ENCODE measurements around the gene PEPD.

PEPD gene

DNA sequence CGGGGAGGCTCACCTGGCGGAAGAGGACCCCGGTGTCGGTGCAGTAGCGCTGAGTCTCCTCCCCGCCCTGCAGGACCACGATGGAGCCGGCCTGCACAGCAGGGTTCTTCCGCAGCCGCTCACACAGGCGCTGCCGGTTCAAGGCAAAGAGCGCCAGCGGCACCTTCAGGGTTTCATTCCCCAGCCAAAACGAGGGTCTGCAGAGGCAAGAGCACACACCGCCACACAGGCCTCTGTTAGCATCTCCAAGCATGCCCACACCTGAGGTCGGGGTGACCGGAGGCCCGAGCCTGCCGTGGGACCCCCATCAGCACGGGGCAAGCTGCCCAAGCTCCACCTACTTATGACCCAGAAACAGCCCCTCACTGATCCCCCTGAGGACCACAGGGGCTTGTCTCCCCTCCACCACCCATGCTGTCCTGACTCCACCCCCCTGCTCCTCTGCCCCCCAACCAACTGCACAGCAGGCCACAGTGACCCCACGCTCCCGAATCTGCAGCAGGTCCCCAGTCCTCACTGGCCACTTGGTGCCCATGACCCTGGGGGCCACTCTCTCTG, 8.9 kb downstream of the PEPD start:
- in situ Hi-C loops (cut with MboI; ENCODE audit: low sequenced_read_pairs): no loop called here

DNA sequence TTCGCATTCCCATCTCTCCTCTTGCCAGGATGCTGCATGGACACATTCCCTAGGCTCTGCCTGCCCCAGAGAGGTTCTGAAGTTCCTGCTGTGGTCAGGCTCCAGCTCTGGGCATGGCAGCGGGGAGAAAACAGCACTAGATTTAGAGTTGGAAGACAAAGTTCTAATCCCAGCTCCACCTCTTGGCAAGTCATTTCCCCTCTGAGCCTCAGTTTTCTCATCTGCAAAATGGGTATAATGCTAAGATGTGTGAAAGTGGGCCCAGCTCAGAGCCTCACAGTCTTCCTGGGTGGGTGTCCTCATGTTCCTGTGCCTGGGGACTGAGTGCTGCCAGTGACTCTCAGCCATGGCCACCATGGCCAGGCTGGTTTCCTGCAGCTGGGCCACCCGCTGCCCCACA, 9.6 kb downstream of the PEPD start:
- in situ Hi-C loops (cut with MboI; ENCODE audit: low sequenced_read_pairs): no loop called here

DNA sequence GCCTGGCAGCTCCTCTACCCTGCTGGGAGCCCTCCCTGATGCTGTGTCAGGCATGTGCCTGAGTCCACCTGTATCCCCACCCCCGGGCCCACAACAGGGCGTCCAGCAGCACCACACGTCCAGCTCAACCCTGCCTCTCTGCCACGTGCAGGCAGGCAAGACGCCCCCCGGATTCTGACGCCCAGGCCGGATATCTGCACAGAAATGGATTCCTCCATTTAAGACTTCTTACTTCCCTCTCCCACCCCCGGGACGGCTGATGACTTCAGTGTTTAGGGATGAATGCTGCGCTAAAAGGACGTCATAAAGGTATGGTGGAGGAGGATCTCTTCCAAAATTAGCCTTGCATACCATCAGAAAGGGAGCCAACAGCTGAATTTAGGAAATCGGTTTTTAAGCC, 10.2 kb downstream of the PEPD start:
- in situ Hi-C loops (cut with MboI; ENCODE audit: low sequenced_read_pairs): no loop called here

DNA sequence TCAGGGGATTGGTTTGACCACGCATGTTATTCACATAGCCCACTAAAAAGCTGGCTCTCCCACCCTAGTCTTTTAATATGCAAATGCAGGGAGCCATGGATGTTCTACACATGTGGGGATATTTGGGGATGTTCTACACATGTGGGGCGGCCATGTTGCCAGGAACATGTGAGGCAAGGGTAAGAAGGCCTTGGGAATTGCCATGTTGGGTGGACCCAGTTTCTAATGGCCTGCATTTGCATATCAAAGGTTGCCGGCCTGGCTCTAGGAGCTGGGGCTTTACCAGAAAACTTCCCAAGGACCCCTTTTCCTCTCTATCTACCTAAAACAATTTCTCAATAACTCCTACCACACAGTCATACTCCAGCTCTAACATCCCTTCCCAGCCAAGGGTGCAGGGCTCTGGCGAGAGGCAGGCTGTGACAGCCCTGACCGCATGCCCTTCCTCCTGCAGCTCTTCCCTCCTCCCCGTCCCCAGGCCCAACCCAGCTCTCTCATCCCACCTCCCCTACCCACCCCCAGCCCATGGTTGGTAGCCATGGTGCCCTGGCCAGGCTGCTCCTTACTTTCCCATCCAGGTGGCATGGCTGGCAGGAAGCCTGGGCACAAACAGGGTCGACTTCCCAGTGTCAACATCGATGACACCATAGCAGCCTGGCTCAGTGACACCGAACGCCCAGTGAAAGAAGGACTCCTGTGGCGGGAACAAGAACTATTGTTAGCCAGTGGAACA, 11.0 kb downstream of the PEPD start:
- in situ Hi-C loops (cut with MboI; ENCODE audit: low sequenced_read_pairs): no loop called here

DNA sequence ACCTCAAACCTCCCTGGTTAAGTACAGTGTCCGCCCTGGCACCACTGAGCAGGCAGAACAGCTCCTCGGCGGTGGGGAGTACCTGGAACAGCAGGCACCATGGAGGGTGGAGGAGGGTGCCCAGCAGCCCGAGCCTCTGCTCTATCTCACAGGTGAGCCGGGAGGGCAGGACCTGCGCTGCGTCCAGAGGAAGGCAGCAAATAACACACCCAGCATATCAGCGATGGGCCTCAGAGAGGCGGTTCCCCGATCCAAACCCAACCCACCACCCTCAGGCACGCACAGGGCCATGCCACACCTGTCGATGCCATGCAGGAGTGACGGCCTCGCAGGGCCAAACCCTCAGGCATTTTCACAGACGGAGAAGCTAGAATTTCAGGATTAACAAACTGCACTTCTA, 11.8 kb downstream of the PEPD start:
- in situ Hi-C loops (cut with MboI; ENCODE audit: low sequenced_read_pairs): no loop called here

DNA sequence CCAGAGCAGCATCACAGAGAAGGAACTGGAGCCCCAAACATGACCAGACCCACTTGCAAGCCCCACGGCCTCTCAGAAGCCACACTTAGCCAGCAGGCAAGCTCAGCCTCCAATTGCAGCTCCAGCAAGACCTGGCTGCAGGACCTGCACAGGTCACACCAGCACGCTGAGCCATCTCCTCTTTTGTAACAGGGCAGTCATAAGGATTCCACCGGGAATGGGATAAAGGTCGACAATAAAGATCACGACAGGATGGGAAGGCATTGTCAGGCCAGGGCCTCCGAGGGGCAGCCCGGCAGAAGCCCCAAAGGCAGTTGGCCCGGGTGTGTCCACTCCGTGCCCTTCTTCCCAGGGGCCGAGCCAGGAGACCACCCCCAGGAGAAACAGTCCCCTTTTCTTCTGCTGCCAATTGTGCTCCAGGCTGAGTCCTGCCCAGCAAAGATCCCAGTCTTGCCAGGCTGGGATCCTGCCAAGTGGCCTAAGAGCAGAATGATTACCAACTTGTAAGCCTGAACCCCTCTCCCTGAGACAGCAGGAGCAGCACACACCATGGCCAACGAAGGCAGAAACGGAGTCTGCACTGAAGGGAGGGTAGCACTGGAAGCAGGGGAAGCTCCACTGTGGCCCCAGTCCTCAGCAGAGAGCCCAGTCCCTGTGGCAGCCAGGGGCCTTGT, 12.5 kb downstream of the PEPD start:
- in situ Hi-C loops (cut with MboI; ENCODE audit: low sequenced_read_pairs): no loop called here

DNA sequence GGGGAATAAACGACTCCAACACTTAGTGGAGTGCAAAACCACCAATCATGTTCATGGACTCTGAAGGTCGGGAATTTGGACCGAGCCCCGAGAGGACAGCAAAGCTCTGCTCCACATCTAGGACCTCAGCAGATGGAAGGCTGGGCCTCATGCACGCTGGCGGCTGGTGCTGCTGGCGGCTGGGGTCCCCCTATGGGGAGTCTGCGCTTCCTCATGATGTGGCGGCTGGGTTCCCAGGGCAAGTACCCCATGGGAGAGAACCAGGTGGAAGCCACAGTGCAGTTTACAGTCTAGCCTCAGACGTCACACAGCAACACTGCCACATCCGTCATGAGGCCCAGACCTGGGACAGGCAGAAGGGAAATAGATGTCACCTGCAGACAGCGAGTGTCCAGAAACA, 13.2 kb downstream of the PEPD start:
- in situ Hi-C loops (cut with MboI; ENCODE audit: low sequenced_read_pairs): no loop called here

DNA sequence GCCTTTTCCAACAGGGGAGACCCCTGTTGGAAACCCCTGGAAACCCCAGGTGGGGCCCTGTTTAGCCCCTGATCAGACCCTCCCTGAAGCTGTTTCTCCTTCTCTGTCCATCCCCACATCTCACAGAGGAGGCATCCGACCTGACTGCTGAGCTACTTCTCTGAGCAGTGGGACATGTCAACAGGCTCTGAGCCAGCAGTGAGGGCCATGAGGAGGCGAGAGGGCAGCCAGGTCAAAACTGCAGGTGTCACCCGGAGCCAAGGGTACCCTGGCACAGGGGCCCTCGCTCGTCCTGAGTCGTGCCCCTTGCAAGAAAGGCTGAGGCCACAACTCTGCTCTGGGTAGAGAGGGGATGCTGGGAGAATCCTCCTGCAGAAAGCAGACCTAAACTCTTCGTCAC, 13.6 kb downstream of the PEPD start:
- in situ Hi-C loops (cut with MboI; ENCODE audit: low sequenced_read_pairs): no loop called here

DNA sequence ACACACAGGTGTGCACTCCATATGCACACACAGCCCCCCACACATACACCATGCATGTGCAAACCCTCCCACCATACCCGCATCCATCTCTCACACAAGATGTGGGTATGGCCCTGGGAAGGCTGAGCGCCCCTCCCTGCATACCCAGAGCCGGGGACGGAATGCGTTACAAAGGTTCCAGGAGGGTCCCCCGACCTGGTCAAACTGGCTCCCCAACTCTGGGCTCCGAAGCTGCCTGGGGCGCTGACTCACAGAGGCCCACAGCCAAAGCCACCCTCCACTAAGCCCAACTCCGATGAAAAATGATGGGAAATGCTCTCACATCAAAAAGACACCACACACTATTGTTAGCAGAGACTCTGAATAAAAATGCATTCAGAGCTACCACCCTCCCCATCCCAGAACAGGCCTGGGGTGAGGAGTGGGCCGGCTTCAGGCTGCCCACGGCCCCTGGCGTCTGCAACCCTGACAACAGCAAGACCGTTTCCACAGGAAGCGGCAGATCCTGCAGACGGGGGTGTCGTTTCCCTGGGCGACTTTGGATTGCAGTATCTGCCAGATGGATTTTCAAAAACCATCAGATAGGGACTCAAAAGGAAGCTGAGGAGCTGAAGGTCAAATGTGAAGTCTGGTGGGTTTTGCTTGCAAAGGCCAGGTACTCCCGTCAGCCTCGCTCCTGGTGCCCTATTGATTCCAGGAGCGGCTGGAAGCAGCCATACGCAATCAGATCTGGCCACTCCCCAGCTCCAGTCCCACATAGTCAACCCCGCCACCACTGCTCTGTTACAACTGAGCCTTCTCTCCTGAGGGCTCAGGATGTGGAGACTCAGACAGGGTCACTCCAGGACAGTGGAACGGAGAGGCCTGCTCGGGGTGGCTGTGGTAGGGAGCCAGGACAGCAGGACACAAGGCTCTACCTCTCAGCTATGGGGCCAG, 14.3 kb downstream of the PEPD start:
- in situ Hi-C loops (cut with MboI; ENCODE audit: low sequenced_read_pairs): no loop called here

DNA sequence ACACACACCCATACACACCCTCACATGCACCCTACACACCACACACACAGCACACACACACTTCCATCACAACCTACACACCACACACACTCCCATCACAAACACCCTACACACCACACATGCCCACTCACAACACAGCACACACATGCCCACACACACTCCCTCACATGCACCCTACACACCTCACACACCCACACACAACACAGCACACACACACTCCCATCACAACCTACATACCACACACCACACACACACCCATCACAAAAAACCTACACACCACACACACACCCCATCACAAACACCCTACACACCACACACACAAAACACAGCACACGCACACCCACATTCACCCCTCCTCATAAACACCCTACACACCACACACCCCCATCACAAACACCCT, 15.1 kb downstream of the PEPD start:
- in situ Hi-C loops (cut with MboI; ENCODE audit: low sequenced_read_pairs): no loop called here

DNA sequence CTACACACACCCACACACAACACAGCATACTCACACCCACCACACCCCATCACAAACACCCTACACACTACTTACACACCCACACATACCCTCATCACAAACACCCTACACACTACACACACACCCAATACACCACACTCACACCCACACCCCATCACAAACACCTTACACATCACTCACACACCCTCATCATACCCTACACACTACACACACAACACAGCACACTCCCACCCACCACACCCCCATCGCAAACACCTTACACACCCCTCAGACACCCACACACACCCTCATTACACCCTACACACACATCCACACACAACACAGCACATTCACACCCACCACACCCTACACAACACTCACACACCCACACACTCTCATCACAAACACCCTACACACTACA, 15.8 kb downstream of the PEPD start:
- in situ Hi-C loops (cut with MboI; ENCODE audit: low sequenced_read_pairs): no loop called here

DNA sequence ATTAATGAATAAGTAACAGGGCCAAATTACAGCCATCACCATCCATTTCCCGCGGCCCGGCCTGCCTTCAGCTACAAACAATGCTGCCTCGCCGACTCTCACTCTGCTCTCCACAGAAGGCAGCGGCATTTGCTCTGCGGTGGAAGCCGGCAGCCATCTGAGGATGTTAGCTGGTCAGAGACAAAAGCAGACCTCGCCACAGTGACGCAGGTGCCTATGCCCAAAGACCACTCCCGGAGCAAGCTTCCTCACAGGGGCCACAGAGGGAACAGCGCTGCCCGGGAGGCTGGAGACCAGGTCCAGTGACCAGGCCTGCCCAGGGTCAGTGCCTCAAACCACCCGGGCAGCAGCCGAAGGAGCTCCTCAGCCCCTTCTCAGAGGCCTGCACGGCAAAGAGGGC, 16.4 kb downstream of the PEPD start:
- in situ Hi-C loops (cut with MboI; ENCODE audit: low sequenced_read_pairs): no loop called here

DNA sequence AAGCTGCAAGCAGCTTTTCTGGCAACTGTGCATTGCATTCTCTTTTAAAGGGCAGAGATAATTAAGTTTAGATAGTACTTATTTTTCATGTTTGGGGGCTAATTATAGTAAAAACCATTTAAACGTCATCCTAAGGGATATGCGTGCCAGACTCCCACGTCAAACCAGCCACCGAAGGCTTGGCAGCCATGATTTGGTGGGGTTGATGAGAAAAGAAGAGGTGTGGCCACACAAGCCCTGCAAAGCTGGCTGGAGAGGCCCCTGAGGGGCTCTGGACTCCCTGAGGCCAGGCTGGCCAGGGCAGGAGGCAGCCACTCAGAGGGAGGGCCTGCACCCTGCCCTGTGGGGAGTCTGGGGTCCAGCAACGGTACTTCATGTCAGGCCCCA, 17.5 kb downstream of the PEPD start:
- in situ Hi-C loops (cut with MboI; ENCODE audit: low sequenced_read_pairs): no loop called here

DNA sequence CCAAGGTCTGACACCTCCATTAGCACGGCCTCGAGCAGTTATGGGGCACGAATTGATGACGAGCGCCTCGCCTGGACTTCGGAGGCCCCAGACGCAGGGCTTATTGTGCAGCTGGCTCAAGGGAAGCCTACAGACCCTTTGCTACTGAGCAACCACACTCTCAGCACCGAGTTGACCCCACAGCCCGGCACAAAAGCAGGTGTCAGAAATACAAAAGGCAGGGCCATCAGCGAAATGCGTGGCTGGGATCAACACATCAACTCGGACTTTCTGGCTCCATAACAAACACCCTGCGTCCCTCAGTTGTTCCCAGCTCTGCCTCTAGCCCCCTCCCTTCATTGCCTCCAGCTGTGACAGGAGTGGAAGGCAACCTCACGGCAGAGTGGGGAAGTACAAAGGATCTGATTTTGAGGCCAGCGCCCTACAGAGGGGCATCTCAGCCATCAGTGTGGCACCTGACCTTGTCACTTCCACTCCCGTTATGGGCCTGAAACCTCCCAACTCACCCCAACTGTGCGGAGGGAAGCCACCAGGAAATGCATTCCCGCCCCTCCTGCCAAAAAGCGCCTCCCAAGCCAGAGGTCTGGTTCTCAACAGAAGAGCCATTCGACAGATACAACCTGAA, 18.0 kb downstream of the PEPD start:
- in situ Hi-C loops (cut with MboI; ENCODE audit: low sequenced_read_pairs): no loop called here

DNA sequence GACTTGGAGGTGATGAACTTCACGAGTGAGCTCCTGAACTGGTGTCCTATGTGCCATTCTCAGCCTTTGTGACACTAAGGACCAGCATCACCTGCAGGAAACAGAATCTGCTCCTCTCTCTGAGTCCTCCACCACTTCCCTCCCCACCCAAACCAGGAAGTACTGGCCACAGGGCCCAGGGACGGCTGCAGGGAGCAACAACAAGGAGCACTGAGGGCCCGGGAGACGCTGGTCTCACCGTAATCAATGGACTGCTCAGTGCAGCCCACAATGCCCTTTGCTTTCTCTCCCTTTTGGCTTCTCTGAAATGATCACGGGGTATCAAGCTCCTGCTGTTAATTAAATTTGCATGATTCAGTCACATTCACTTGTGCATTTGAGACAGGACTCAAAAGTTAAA, 18.6 kb downstream of the PEPD start:
- in situ Hi-C loops (cut with MboI; ENCODE audit: low sequenced_read_pairs): no loop called here

DNA sequence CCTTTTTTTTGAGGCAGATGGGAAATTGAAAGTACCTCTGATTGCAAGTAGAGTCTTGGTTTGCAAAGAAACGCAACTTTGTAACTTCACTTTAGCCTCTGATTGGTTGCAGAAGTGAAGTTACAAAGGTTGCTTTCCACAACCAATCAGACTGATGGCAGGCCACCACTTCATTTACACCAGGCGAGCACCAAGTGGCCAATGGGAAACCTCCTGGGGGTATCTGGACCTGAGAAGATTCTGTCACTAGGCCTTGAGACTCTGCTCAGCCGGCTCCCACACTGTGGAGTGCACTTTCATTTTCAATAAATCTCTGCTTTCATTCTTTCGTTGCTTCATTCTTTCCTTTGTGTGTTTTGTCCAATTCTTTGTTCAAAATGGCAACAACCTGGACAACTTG, 19.1 kb downstream of the PEPD start:
- in situ Hi-C loops (cut with MboI; ENCODE audit: low sequenced_read_pairs): no loop called here

DNA sequence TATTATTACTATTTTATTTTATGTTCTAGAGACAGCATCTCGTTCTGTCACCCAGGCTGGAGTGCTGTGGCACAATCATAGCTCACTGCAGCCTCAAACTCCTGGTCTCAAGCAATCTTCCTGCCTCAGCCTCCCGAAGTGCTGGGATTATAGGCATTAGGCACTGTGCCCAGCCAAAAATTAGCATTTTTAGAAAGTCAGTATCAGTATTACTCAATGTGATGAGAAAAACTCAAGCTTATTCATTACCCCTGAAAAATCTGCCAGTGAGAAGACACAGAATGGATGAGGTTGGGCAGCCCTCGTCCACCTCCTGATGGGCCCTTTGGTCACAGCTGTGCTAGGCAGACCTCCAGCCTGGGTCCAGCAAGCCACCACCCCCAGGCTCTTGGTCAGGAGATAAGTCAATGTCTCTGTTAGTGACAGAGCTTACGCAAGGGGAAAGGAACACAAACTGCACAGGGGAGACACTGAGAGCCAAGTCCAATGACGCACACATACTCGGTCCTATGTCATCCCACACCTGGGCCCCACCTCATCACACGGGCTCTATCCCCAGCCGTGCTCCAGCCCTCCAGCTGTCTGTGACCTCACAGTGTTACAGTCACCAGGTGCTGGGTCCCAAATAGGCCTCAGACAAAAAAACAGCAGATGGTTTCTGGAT, 19.8 kb downstream of the PEPD start:
- in situ Hi-C loops (cut with MboI; ENCODE audit: low sequenced_read_pairs): no loop called here

DNA sequence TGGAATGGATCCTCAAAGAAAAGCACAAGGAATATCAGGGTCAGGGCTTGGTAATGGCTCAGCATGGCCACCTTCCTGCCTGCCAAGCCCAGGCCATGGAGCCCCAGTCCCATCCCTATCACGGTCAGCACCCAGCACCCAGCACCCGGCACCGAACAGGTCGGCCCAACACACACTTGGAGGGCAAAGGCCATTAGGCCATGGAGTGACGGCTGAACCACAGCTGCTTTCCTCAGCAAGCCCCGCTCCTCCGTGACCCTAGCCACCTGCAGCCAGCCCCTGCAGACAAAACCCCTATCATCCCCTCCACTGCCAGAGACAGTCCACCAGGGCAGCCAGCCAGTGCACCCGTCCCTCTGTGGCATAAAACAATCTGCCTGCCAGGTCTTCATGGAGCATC, 20.6 kb downstream of the PEPD start:
- in situ Hi-C loops (cut with MboI; ENCODE audit: low sequenced_read_pairs): no loop called here

DNA sequence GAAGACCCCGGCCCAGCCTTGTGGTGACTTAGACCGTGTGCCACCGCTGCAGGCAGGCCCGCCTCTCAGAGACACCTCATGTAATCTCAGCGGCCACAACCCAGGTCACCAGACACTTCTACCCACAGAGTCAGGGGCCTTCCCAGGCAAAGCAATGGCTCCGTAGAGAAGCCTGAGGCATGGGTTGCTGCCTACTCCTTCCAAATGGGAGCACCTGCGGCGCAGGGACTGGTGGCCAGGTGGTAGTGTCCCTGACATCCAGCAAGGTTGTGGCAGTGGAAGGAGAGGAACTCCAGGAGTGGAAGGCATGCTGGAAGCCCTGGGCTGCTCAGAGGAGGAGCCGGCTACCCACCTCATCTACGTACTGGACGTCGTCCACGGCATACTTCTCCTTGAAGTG, 21.0 kb downstream of the PEPD start:
- in situ Hi-C loops (cut with MboI; ENCODE audit: low sequenced_read_pairs): no loop called here

DNA sequence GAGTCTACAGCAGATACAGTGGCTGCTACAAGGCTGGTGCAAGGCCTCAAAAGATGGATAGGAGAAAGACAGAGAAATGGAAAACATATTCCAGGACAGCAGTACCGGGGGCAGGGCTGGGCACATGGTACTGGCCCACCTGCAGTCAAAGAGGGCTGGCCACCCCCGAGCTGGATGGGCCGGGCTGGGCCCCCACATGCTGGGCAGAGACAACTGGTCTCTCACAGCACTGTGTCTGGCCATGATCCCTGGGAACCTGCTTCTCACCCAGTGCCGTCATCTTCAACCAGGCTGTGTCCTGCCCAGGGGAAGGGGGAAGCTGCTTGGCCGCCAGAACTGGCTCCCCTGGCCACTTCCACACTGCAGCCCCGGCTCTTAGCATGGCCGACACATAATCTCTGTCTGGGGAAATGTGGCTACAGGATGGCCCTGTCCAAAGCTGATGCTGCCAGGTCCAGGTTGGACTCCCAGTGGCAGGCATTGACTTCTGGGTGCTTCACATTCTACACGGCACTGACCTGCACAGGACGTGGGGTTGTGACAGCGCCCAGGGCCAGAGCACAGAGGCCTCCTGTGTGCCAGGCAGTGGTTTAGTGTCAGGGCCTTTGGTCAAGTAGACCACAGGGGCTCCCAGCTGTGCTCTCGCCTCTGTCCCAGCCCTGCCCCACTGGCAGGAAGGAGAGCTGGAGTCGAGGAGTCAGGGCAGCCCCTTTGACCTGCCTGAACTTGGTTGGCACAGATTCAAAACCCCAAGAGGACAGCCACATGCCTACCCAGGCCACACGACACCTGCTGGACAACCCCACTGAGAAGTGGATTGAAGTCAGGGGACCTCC, 21.7 kb downstream of the PEPD start:
- in situ Hi-C loops (cut with MboI; ENCODE audit: low sequenced_read_pairs): no loop called here

Data from hTERT RPE-1 (cell line).